HuH-7.5 (cell line): ENCODE measurements around the gene CEND1.

Experiments used
- DNase-seq: peaks from one replicate; pipeline ENCODE4 v3.0.0; 2011; ENCODE audit warnings: low spot score

The CEND1 gene

GRCh38 chr11:827146-827896 lies 37.4 kb upstream of the CEND1 start:
- no peak for DNase-seq

- DNase-seq: no peak
These were observed 36.9 kb upstream of the CEND1 start for GRCh38 chr11:826836-827145.

- DNase-seq: no peak
These were observed 36.3 kb upstream of the CEND1 start for GRCh38 chr11:826227-826621.

GRCh38 chr11:825366-826226 lies 35.7 kb upstream of the CEND1 start:
- no peak for DNase-seq

DNA sequence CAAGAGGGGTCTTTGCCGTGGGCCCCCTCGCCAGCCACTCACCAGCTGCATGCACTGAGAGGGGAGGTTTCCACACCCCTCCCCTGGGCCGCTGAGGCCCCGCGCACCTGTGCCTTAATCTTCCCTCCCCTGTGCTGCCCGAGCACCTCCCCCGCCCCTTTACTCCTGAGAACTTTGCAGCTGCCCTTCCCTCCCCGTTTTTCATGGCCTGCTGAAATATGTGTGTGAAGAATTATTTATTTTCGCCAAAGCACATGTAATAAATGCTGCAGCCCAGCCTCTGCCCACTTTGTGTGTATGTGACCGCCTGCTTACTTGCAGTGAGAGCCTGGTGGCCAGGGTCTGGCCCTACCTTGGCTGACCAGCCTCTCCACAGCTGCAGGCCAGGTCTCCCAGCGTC lies 35.1 kb upstream of the CEND1 start:
- DNase-seq: no peak

GRCh38 chr11:824292-824880 lies 34.5 kb upstream of the CEND1 start:
- DNase-seq: no peak

DNA sequence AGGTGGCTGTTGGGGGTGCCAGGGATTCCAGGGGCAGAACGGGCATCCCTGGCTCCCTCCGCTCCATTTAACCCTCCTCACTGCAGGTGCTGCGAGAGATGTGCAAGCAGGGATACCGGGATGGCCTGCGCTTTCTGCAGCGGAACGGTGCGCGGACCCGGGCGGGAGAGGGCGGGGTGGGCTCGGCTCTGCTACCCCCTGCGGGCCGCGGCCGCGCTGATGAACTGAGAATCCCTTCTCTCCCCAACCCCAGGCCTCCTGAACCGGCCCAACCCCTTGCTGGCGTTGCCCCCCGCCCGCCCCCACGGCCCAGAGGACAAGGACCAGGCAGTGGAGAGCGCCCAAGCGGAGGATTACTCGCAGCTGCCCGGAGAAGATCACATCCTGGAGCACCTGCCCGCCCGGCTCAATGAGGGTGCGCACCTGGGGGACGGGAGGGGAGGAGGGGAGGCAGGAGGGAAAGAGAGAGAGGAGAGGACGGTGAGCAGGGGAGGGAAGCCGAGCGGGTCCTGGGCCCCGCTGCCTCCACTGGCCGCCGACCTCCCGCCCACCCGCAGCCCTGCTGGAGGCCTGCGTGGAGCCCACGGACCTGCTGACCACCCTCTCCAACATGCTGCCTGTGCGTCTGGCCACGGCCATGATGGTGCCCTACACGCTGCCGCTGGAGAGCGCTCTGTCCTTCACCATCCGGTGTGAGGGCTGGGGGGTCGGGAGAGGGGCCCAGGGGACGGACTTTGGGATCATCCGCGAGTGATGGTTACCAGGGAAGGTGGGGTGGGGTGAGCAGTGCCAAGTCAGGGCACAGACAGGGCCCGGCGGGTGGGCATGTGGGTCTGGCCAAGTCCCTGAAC lies 33.8 kb upstream of the CEND1 start:
- no peak for DNase-seq

DNA sequence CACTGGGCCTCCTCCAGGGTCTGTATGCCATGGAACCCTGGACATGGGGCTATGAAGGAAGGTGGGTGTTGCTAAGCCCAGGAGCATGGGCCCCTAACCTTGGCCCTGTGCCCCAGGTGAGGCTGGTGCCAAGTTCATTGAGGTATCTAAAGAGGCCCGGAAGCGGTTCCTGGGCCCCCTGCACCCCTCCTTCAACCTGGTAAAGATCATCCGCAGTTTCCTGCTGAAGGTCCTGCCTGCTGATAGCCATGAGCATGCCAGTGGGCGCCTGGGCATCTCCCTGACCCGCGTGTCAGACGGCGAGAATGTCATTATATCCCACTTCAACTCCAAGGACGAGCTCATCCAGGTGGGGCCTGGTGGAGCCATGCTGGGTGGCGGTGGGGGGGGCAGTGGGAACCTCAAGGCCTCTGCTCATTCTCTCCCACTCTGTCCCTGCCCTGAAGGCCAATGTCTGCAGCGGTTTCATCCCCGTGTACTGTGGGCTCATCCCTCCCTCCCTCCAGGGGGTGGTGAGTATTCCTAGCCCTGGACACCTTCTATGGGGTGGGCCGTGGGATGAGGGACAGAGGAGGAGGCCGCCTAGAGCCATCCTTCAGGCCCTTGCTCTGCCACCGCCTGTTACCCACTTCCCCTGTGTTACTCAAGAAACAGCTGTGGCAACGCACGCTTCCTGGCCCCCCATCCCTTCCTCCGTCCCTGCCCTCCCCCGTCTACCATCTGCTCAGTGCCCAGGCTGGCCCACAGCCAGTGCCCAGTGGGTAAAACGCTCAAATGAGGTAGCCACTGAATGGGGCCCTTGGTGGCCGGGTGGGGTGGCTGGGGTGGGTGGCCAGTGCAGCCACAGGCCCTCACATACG lies 31.9 kb upstream of the CEND1 start:
- no peak for DNase-seq

GRCh38 chr11:820655-821511 lies 31.0 kb upstream of the CEND1 start:
- no peak for DNase-seq

DNA sequence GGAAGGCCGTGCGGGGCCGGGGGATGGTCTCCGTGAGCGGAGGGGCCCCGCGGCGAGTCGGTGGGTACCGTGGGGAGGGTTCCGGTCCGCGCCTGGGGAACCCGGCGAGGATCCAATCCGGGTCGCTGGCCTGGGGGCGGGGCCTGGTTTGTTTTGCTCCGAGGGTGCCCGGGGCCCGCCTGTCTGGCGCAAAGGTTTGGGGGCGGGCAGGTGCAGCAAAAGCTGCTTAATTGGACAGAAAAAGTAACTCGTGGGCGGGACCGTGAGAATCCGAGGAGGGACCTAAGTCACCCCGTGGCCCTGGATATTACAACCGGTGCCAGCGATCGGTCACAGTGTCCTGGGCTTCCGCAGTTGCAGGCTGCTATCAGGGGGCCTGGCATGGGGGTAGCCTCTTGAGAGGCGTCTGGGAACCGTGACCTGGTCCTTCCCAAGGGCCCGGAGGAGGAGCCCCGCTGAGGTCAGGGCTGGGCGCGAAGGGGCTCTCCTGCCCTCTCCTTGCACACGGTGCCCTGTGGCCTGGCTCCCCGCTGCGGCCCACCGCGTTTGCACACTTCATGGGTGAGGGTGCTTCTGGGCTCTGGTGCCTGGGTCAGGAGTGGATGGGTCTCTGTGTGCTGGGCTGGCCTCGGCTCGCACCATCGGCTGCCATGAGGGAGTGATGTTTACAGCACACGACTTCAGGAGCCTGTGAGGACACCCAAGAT lies 30.2 kb upstream of the CEND1 start:
- peak; percentile 94 for DNase-seq

DNA sequence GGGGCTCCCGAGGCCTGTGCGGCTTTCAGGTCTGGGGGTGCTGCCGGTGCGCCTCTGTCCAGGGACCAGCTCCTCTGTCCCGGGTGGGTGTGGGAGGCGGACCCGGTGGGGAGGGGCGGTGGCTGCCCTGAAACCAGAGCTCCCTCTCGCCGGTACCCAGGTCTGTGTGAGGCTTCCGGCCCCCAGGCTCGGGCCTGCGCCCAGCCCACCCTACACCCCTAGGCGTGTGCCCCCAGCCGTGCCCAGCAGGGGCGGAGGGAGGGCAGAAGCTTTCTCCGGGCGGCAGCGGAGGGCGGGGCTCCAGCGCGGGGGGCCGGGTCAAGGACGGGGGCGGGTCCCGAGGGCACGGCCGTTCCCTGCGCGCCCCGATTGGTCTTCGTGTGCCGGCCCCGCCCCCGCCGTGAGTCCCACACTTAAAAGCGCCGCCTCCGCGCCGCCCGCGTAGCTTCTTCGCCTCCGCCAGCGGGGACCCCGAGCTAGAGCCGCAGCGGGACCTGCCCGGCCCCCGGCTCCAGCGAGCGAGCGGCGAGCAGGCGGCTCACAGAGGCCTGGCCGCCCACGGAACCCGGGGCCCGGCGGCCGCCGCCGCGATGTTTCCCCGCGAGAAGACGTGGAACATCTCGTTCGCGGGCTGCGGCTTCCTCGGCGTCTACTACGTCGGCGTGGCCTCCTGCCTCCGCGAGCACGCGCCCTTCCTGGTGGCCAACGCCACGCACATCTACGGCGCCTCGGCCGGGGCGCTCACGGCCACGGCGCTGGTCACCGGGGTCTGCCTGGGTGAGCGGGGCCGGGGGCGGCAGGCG lies 29.4 kb upstream of the CEND1 start:
- peak; percentile 82 for DNase-seq

- DNase-seq: peak; percentile 41
These were observed 28.7 kb upstream of the CEND1 start, which contains the start of gene PNPLA2 for GRCh38 chr11:818396-819128. PNPLA2 (plus strand) TSS chr11:818914; CDS start chr11:819719, 805 bp downstream.

DNA sequence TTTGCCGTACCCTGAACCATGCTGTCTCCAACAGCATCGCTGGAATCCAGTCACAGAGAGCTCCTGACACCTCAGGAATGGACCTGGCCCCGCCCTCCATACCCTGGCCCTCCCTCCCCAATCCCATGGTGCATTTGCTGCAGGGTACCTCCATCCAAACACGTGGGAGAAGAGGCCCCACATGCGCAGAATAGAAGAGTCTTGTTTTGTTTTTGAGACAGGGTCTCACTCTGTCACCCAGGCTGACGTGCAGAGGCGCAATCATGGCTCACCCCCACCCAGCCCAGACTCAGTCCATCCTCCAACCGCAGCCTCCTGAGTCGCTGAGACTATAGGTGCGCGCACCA lies 26.5 kb upstream of the CEND1 start:
- no peak for DNase-seq

- no peak for DNase-seq
These were observed 26.0 kb upstream of the CEND1 start for GRCh38 chr11:815675-816432.

GRCh38 chr11:813456-814096 lies 23.7 kb upstream of the CEND1 start:
- DNase-seq: no peak

- no peak for DNase-seq
These were observed 23.2 kb upstream of the CEND1 start for GRCh38 chr11:813072-813455.

GRCh38 chr11:812390-812789 lies 22.5 kb upstream of the CEND1 start:
- DNase-seq: no peak
